HG03432 (cell line): ENCODE measurements around the gene SLC25A20.

Experiments
- ATAC-seq: cut with Tn5 transposase; IDR thresholded peaks from one replicate; pipeline ENCODE4 v1.9.1; 2021; ENCODE audit warnings: mild to moderate bottlenecking, moderate library complexity; ENCODE audit not compliant: unreplicated experiment

Gene SLC25A20

DNA sequence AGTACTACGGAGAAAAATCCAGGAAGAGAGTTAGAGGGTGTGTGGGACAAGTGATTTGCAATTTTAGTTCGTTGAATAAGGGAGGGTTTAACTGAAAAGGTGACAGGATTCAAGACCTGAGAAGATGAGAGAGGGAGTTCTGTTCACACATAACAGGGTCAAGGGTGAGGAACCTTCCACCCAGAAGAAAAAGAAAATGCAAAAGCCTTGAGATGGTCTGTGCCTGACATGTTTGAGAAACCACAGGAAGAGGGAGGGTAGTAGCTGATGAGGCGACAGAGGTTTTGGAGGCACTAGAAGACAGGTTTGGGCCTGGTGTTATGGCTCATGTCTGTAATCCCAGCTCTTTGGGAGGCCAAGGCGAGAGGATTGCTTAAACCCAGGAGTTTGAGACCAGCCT is 591 bp upstream of the SLC25A20 start:
- no peak for ATAC-seq

DNA sequence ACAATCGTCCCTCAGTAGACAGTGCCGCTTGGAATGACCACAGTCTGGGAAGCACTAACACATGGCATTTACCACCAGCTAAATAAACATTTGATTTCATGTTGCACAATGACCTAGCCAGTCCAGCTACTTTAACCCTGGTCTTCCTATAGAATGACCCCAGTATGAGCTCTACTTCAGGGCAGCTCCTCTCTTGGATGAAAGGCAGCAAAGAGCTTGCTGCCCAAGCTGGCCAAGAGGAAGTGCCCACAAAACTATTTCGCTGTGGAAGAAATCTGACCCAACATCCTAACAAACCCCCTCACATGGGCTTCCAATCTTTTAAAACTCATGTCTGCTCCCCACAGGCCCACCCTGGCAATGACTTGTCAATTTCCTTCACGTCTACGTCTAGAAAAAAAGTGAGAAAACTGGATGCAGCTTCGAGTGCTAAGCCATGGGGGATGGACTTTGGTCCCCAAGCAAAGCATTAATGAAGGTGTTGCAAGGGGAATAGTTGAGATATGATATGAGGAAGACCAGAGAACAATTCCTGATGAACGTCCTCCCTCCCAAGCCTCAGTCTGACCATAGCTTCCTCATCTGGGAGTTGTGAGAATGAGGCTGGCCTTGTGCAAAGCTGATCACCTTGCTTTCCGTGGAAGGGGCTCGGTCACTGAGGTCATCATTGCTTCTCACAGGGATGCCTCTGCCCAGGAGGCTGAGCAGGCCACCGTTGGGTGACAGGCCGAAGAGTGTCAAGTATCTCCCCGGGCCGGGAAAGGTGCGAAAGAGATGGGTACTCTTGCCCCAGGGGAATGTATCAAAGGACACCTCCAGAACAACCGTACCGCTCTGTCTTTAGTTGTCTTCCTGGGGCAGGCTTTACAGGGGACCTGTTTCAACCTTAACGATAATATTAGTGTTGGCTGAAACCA is 964 bp downstream of the SLC25A20 start:
- peak; percentile 4 for ATAC-seq

DNA sequence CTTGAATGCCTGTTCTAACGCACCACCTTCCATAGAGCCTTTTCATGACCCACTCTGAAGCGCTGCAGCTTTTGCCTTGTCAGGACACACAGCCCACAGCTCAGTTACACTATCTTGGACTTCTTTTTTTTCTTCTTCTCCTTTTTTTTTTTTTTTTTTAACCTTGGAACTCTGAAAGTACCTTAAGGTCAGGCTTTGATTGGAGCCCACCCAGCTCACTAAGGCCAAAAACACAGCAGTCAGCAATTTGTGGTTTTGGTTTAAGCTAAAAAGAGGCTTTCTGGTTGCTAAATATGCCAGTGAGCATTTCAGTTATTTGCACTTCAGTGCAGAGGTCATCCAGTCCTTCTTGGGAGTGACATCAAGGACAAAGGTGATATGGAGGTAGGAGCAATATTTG is 1.7 kb downstream of the SLC25A20 start:
- ATAC-seq = no peak

DNA sequence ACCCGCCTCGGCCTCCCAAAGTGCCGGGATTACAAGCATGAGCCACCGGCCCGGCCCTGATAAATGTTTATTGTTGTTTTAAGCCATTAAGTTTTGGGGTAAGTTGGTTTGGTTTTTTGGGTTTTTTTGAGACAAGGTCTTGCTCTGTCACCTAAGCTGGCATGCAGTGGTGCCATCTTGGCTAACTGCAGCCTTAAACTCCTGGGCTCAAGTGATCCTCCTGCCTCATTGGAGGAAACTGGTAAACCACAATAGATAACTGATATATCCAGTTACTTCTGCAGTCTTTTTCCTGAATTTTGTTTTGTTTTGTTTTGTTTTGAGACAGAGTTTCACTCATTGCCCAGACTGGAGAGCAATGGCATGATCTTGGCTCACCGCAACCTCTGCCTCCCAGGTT is 4.2 kb downstream of the SLC25A20 start:
- ATAC-seq = no peak

DNA sequence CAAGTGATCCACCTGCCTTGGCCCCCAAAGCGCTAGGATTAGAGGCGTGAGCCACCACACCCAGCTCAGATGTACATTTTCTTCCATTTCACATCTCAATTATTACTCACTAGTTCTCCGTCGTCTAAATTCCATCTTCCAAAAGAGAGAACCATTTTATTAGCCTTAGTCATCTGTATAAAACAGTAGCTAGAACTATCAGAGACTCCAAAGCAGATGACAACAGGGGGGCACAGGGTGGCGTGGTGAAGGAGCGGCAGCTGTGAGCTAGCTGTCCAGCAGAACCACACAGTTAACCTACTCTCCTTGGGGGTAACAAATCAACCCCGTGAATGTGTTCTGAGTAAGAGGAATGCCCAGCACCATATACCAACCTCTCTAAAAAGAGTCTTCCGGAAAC is 7.1 kb downstream of the SLC25A20 start:
- ATAC-seq = no peak

DNA sequence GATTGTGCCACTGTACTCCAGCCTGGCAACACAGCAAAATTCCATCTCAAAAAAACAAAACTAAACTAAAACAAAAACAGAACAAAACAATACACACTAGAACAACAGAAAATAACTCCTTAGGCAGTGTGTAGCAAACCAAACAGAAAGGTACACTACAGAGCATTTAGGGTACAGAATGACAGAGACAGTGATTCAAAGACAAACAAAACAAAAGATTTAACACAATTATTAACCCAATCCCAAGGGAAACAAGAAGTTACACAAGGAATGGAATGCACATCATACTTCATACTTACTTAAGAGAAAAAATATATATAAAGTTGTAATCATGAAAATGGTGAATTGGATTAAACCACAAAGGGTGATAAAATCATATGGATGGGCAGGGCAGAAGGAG is 12.9 kb downstream of the SLC25A20 start:
- no peak for ATAC-seq

DNA sequence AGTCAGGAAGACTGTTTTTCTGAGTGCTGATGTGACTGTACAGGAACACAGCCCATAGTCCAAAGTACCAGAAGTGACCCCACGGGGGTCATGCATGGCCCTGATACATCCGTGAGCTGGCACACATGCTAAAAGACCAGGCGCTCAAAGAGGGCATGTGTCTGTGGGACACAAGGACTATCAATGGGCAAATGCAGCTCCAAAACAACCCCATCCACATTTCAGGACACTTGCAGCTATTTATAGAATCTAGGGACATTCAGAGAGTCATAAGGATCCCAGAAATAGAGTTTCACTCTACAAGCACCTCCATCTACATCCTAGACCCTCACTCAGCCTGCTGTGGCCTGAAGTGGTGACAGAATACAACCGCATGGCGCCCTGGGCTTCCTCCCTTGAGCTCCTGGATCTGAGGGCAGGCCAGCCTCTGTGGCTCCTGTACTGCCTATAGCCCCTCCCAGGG is 17.0 kb downstream of the SLC25A20 start:
- ATAC-seq = no peak

DNA sequence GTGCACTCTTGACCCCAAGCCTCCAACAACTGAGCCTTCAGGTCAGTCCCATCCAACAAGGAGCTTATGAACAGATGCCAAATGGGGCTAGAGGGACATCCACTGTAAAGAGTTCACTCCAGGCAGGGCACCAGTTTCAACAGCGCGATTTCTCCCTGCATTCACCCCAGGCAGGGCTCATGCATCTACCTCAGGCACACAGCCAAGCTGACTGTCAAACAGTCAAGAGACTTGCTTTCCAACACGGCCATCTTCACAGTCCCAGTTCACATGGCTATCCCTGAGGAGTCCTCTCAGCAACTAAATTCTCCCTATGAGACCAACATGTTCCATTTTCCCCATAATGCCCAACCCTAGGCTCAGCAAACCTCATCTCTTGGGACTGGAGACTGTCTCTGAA is 17.7 kb downstream of the SLC25A20 start:
- ATAC-seq = no peak

DNA sequence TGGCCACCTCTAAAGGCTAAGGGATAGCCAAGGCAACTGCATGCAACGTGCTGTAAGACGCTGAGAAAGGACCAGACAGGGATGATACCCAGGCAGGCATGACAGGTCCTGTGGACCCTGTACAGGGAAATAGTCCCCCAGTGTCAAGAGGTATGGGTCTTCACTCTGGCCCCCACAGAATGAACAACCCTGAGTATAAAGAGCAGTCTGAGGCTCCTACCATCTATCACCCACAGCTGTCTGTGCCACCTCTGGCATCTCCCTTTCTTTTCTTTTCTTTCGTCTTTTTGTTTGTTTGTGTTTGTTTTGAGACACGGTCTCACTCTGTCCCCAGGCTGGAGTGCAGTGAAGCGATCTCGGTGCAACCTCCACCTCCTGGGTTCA is 18.7 kb downstream of the SLC25A20 start:
- ATAC-seq = no peak

DNA sequence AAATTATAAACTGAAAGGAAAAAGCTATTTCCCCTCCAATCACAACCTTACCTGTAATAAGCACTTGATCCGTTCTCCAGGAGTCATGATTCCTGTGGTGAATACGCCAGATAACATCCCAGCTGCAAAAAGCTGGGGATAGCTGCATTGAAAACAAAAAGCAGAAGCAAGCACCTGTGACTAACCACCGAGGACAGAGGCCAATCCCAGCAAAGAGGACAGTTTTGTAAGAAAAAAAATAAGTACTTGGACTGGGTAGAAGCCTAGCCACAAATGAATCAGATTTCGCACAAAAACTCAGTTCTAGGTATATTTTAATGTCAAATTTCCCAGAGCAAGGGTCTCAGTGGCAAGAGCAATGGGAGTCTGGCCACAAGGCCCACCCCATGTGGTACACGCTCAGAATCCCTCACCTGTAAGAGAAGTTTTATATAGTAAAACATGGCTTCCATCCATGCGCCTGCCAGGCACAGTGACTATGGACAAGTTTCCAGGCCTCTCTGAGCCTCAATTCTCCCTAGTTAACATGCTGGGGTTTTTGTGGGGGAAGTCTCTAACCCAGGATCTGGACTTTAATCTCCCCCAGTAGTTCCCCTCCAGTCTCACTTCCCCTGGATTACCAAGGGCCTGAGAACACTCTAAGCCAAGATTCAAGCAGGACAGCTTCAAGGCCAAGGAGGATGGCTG is 19.2 kb downstream of the SLC25A20 start:
- no peak for ATAC-seq

DNA sequence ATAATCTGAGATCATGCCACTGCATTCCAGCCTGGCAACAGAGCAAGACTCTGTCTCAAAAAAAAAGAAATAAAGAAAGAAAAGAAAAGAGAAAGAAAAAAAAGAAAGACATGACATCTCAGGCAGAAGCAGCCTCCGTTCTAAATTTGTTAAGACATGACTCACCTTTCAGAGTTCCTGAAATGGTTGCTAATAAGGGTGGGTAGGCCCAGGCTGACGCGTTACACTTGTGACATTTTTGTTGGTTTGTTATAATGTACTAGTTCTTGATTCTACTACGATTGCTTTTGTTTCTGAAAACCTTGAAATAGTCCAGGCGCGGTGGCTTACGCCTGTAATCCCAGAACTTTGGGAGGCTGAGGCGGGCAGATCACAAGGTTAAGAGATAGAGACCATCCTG is 21.0 kb downstream of the SLC25A20 start:
- no peak for ATAC-seq

DNA sequence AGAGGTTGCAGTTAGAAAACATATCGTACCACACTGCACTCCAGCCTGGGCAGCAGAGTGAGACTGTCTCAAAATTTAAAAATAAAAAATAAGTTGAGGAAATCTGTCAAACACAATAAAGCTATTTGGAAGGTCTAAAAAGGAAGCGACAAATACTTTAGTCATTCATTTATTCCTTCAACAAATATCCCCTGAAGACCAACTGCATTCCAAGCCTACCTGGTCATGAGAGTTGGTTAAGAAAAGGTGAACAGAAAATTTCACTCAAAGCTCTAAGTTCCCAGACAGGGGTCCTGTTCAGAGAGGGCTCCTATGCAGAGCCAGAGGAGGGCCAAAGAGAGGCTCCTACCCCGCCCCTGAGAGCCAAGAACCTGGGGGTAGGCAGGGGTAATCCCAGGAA is 35.6 kb downstream of the SLC25A20 start:
- ATAC-seq = no peak

DNA sequence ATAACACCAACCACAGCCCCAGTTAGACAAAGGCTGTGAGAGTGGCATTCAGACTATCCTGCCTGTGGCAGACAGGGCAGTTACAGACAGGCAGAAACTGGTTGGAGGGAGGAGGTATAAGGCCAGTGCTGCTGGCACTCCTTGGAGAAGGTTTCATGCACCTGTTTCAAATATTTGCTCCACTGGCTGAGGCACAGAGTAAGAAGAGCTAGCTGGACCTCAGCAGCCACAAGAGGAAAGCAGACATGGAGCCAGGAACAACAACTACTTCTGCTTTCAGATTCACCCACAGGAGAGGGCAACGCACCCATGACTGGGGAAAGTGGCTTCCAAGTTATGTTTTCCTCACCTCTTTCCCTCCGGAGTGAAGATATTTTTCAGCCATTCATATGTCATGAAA is 39.5 kb downstream of the SLC25A20 start:
- no peak for ATAC-seq

DNA sequence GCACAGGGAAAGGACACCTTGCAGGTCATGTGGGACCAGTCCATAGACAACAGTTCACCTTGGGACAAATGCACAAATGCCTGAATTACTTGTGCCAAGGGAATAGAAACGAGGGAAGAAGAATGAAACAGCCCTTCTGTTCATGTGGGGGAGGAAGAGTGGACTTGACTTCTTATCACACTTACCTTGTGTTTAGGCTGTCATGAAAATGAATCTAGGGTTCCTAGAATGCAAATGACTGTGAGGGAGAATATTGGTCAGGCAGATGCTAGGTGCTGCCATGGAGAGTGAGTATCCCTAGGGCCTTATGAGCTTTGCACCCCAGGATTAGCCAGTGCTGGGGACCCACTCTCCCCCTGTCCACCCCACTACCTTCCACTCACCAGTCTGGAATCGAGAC is 40.0 kb downstream of the SLC25A20 start:
- ATAC-seq = no peak

DNA sequence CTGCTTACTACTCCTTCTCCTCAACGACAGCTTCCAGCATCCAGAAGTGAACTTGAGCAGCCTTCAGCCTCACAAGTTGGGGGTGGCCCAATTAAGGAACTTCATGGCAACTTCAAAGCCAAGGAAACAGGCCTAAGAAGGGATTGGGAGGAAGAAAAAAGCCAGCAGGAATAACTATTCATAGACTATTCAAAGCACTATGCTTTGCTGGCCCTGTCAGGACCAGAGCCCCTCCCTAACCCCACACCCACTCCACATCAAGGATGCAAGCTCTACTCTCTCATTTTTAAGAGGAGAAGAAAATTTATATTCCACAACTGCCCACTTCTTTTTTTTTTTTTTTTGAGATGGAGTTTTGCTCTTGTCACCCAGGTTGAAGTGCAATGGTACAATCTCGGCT is 41.0 kb downstream of the SLC25A20 start:
- ATAC-seq = no peak

DNA sequence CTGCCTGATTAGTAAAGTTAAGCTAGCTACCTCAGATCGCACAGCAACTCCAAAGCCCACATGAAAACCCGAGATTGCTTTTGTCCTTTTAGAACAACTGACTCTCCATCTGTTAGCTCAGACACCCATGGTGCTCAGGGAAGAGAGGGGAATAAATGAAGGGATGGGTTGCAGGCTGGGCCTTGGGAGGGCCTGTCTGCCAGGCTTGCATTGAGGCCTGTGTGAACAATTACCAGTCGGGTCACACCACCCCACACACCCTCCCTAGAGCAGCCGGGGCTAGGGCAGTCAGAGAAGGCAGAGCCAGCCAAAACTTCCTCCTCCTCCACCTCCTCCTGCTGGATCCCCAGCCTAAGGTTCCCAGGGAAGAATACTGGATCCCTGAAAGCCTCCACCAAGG is 42.2 kb downstream of the SLC25A20 start:
- ATAC-seq = no peak

DNA sequence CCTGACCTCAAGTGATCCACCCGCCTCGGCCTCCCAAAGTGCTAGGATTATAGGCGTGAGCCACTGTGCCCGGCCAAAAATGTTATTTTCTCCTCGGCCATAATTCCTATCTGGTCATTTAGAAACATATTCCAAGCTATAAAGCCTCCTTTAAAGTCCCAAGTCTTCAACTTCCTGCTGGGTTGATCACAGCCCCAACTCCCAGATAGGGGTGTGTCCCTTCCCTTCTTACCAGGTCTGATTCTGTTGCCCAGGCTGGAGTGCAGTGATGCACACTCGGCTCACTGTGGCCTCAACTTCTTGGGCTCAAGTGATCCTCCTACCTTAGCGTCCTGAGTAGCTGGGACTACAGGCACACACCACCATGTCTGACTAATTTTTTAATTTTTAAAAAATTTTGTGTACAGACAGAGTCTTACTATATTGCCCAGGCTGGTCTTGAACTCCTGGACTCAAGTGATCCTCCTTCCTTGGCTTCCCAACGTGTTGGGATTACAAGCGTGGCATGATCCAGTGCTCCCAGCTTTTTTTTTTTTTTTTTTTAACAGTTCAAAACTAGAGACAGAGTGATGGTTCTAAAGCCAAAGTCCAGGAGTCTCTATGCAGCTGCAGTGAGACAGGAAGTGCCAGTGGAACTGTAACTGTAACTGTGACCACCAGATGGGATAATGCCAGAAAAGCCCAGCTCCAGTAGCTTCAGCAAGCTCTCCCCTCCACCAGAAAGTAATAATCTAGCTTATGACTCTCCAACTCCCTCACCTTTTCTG is 42.8 kb downstream of the SLC25A20 start:
- no peak for ATAC-seq

DNA sequence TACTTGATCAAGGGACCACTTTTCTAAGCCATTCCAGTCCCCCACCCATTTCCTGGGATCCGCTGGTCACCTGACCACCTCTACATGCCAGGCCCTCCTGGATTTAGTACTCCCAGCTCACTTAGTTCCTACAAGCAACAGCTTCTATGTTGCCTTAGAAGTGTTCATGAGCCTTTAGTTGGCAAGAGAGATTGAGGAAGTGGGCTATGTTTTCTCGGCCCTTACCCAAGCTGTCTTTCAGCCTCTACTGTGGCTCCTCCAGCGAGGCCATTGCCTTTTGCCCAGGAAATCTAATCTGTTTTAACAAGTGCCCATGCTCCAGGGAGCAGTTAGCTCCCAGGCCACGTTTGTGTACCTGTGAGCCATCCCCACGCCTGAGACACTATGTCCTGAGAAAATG is 46.5 kb downstream of the SLC25A20 start:
- no peak for ATAC-seq

DNA sequence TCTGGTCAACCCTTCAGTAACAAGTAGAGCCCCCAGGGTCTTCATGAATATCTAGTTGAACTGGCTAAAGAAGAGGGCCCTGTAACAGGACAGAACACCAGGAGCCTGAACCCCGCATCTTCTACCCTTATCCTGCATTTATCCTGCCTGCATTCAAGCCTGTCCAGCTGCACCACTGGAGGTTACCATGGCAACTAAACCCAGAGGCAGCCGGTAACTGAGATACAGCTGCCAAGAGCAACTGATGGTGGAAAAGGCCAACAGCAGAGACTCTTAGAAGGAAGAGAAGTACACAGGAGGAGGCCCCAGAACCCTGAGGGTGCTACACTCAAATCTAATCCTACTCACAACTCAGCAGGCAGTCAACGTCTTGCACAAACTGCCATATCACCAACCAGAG is 47.3 kb downstream of the SLC25A20 start:
- no peak for ATAC-seq

DNA sequence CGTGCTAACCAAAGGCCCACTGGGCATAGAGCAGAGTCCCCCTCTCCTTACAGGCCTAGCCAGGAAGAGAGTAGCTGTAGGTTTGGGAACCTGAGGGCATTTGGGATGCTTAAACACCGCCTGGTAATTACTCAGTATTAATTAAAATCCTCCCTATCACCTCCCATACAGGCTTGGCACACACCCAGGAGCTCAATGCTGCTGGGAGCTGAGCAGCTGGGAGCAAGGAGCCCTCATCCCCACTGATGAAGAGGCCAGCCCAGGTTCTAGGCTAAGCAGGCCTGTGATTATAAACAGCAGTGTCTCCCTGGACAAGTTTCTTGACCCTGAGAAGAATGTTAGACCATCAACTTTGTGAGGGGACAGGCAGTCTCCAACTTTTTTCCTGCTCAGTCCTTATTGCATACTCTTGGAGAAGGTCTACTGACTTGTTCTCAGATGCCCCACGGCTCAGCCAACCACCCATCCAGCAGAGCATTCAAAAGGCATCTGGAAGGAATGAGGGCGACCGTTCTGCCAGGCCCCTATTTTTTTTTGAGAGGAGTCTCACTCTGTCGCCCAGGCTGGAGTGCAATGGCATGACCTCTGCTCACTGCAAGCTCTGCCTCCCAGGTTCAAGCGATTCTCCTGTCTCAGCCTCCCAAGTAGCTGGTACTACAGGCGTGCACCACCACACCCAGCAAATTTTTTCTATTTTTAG is 49.7 kb downstream of the SLC25A20 start:
- ATAC-seq = no peak
